Hematopoietic multipotent progenitor cell treated with erythropoietin and hydrocortisone succinate and interleukin-3 and kit ligand, for 4 days (in vitro differentiated cells): Measurements from ENCODE around the gene MTAP.

Experiments used
- DNase-seq: peaks from one replicate; pipeline ENCODE4 v3.0.0-alpha.2; 2015

MTAP gene

GRCh38 chr9:21806644-21807043, 4.2 kb downstream of the MTAP start:
- no peak for DNase-seq

DNA sequence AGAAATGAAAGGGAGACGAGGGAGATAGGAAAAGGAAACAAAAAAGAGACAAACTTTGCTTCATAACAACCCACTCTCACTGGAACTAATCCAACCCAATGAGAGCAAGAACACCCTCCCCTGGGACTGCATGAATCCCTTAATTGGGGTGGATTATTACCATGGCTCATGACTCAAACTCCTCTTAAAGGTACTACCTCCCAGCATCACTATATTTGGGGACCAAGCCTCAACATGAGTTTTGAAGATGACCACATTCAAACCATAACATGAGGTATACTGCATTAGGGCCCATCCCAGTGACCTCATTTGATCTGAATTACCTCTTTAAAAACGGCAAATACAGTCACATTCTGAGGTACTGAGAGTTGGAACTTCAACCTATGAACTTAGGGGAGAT, 8.0 kb downstream of the MTAP start:
- DNase-seq = no peak

DNA sequence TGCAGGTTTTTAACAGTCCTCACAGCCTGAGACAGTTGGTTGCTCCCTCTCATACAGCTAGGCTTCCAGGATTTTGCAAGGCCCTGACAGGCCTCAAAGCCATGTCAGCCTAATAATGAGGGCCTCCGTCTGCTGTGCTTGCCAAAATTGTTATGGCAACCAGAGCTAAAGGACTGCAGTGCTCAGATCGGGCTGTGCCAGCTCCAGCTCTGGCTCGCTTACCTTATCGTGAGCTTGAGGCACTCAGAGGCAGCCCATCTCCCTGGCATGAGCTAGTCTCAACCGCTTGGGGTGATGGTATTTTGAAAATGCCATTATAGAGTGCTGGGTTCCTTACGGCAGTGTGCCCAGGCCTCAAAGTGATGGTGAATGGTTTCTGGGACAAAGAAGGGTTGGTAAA, 8.4 kb downstream of the MTAP start:
- DNase-seq = no peak

DNA sequence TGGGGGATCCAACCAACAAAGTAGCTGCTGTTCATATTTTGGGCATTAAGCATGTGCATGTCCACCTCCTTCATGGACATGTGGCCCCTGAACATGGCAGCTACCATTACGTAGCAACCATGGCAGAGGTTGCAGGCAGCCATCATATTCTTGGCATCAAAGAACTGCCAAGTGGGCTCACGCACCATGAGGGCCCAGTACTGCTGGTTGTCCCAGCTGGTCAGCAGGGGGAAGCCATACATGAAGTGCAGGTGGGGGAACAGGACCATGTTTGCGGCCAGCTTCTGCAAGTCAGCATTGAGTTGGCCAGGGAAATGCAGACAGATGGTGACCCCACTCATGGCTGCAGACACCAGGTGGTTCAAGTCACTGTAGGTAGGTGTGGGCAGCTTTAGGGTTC, 9.5 kb downstream of the MTAP start:
- DNase-seq = no peak

GRCh38 chr9:21812415-21812814, 10.0 kb downstream of the MTAP start:
- no peak for DNase-seq

DNA sequence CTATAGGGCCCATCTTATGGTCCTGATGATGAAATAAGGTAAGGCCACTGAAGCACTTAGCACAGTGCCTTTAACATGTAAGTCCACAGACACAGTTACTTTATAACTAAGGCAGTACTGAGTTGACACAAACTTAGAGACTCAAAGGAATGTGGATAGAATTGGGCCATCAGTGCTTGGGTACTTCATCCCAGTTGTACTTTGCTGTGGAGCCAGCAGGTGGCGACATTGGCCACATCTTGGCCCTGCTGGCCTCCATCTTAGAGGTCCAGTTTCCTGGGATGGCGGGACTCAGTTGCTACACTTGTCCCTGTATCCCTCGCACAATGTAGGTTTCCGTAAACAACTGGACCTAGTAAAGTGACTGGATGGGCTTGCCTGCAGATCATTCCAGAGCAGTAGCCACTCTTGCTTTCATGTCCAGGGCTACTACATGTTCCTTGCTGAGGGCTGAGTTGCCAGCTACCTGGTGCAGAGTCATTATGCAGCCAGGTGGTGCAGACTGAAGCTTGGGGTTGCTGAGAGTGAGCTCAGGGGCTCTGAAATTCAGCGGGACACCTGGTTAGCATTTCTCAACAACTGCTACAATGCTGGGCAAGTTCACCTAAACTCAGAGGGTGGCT, 10.6 kb downstream of the MTAP start:
- peak; percentile 79 for DNase-seq

DNA sequence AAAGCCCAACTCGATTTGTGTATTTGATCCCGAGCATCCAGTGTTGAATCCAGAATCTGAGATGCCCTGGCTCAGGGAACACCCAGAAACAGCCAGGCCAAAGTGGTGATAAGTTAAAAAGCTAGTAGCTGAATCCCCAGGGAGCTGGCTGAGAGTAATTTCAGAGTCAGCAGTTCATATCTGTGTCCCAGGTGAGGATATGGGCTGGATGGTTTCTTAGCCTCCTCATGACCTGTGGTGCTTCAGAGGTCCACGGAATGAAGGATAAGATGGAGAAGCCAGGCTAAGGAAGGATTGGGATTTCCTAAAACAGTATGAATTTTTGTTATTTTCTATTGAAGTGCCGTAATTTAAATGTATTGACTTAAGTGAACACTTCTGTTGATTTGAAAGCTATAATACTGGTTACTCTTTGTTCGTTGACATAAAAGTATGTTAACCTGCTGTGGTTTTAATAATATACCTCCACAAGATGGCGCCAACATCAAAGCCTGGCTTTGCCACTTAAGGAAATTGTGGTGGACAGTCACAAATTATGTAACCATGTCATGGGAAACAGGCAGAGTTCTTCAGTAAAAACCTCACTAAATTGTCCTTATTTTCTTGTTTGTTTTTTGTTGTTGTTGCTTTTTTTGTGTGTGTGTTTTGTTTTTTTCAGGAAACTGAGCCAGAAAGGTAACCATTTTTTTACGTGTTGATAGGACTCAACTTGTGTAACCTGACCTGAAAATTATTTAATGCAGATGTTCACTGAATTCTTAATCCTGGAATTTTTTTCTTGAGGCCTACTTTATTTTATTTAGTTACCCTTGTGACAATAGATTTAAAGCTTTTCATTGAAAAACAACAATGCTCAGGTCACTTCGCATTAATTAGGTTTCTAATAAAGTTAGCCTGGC, 11.4 kb downstream of the MTAP start:
- peak; percentile 92 for DNase-seq

- no peak for DNase-seq
Measured at GRCh38 chr9:21815643-21816042, 13.2 kb downstream of the MTAP start.

- peak; percentile 48 for DNase-seq
Measured at GRCh38 chr9:21817176-21817575, 14.7 kb downstream of the MTAP start.

DNA sequence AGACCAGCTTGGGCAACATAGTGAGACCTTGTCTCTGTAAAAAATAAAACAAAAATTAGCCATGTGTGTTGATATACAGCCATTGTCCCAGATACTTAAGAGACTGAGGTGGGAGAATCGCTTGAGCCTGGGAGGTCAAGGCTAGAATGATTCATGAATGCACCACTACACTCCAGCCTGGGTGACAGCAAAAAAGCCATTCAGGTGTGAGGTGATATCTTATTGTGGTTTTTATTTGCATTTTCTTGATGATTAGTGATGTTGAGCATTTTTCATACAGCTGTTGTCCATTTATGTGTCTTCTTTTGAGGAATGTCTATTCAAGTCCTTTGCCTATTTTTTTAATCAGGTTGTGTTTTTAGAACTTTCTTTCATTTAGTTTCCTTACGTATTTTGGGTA, 23.2 kb downstream of the MTAP start:
- DNase-seq = no peak

- DNase-seq = peak; percentile 13
Measured at GRCh38 chr9:21828853-21829410, 26.5 kb downstream of the MTAP start.

DNA sequence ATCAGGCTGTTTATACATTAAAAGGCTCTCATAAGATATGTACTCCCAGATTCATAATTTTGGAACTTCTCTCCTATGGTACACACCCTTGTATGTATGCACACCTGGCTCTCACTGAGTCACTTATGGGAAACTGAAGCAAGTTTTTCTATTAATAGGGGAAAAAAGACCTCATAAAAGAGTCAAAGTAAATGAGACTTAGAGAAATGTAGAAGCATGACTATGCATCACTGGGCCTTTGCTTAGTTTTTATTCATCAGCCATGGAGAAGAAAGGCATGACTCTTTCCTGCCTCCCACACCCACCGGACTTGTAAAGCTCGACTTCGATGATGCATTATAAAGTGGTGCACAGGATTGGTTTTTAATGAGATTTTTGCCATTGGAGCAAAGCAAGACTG, 28.2 kb downstream of the MTAP start:
- DNase-seq = no peak

GRCh38 chr9:21831841-21832509, 29.5 kb downstream of the MTAP start:
- DNase-seq = peak; percentile 18

- DNase-seq = no peak
Measured at GRCh38 chr9:21833090-21833801, 30.8 kb downstream of the MTAP start.

DNA sequence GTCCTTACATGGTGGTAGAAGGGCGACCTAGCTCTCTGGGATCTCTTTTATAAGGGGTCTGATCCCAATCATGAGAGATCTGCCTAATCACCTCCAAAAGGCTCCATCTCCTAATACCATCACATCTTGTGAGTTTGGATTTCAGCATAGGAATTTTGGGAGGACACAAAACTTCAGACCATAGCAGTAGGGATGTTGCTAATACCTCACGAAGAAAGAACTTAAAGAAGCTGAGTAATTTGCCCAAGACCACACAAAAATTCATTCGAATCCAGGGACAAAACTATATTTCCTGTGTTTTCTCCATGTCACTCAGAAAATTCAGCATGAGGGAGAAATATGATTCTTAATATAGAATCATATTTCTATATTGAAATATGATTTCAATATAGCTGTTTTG, 32.7 kb downstream of the MTAP start:
- no peak for DNase-seq

DNA sequence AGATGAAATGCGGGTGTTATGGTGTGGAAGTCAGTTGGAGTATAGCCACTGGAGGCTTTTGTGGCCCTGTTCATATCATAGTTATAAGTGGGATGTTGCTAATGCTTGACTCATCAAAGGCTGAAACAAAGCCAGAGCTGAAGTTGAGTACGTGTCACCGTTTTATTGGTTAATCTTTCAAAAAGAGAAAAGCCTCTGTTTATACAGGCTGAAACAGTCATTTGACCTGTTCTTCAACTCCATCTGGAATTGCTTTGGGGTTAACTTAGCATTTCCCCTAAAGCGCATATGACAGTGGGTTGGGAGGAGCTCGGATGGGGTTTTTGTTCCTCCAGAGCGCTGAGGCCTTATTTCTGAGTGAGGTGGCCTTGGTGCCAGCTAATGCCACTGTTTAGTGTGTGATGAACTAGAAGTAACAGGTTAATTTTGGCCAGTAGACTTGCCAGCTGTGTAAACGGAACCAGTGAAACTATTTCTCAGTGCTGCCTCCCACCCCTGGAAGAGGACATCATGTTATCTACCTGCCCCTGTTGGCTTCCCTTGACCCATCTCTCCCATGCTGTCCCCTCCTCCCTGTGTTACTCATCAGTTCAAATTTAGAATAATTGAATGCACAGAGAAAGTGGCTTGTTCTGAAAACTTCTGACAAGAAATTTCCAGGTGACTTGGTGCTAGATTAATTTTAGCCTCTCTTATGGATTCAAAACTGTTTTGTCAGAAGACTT, 34.2 kb downstream of the MTAP start:
- DNase-seq = no peak

DNA sequence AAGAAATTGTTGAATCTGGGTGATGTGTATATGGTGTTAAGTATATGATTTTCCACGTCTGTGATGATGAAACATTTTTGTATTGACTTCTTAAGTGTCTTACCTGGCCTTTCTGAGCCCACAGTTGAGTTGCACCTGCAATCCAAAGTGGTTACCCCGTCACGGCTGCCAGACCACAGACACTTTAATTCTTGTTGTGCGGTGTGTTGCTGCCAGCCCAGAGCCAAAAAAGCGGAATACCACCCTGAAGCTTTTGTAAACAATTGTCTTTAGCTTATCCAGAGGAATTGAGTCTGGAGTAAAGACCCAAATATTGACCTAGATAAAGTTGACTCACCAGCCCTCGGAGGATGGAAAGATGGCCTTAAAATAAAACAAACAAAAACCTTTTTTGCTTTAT, 35.1 kb downstream of the MTAP start:
- no peak for DNase-seq

GRCh38 chr9:21840647-21841046, 38.2 kb downstream of the MTAP start:
- no peak for DNase-seq

DNA sequence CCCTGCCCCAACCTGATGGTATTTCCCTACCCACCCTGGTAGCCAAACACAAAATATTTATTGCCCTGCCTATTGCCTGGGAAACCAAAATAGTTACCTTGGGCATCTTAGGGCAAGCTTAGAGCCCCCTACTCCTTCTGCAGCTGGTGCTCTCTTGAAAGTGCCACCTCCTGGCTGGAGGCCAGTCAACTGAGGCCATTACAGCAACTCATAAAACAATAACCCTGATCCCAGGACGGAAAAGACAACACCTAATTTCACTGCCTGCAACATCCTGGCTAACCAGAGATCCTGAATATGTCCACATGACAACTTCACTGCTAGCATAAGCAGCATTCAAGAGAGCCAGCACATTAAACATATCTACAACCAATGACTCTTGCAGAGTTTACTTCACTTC, 38.7 kb downstream of the MTAP start:
- DNase-seq = no peak

DNA sequence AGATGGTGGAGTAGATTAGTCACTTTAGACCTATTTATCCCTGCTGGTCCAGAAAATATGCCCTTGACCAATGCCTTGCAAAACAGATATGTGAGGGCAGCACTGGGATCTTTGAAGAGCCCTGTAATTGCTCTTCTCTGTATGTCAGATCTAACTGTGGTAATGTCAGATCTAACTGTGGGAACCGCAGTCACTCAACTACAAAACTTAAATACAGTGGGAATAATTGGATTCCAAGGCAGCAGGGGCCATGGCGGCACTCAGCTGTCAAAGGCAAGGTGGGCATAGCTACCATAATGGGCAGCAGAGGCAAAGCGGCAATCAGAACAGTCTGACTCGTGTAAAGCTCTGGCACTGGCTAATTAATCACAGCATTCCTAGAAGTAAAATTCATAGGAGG, 46.2 kb downstream of the MTAP start:
- DNase-seq = no peak

DNA sequence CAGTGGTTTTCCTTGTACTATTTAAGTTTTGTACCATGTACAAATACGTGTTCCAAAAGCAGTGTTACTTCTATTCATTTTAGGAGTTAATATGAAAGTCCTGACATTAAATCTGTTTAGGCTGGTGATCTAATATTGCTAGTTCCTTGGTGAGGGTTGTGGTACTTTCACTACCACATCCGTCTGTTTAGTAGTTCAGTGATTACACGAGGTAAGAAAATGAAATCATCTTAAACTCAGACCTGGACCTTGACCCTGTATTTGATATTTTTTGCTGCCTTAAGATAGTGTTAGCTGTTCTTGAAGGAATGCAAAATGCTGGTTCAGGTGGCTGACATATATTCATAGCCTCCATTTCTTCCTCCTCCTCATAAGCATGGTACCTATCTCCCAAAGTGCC, 50.3 kb downstream of the MTAP start:
- DNase-seq = no peak

DNA sequence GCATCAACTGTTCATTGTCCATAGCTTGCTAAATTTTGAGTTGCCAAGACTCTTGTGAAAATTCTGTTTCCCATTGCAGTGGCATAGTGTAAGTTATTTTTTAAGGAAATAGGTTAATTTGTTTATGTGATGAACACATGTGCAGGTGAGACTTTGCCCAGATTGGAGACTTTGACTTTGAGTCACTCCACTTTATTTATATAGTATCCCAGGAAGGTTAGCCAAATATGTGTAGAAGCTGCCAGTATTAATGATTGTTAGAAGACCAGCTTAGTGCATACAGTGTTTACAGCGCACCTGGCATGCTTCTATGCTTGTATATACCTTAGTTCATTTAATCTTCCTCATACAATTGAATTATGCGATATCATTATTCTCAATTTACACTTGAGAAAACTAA, 51.0 kb downstream of the MTAP start:
- DNase-seq = no peak
